Activated naive CD4-positive, alpha-beta T cell (primary cell): ENCODE measurements around the gene JAK1.
"Not testable (repeated sequence)": the region's sequence is repeated elsewhere in the genome, so short reads cannot be mapped to it uniquely, and the experiment has no call there.

Source experiments
- DNase-seq, 4 experiments: peaks; one replicate each; lab custom pipeline; 2025; lab: John Stamatoyannopoulos, UW

Gene JAK1

GRCh38 chr1:64839732-64840405 is 126.5 kb downstream of the JAK1 start:
- no peak for DNase-seq

GRCh38 chr1:64839261-64839660 is 127.1 kb downstream of the JAK1 start:
- DNase-seq, result no peak

- DNase-seq, result no peak
Measured at GRCh38 chr1:64838486-64838885, 127.9 kb downstream of the JAK1 start.

- no peak for DNase-seq
Measured at GRCh38 chr1:64836802-64837201, 129.5 kb downstream of the JAK1 start.

- DNase-seq, result no peak
Measured at GRCh38 chr1:64834734-64835133, 131.6 kb downstream of the JAK1 start.

GRCh38 chr1:64830030-64830651 is 136.2 kb downstream of the JAK1 start:
- DNase-seq, result no peak

- DNase-seq, result no peak
Measured at GRCh38 chr1:64829411-64830029, 136.8 kb downstream of the JAK1 start.

- DNase-seq, result no peak
Measured at GRCh38 chr1:64828829-64829228, 137.5 kb downstream of the JAK1 start.

GRCh38 chr1:64826991-64827390 is 139.4 kb downstream of the JAK1 start:
- DNase-seq, result no peak

GRCh38 chr1:64823691-64824476 is 142.5 kb downstream of the JAK1 start:
- peak in 2 of 4 experiments; percentile 22 to 45 for DNase-seq

GRCh38 chr1:64822621-64823020 is 143.7 kb downstream of the JAK1 start:
- no peak for DNase-seq

- DNase-seq, result not testable (repeated sequence)
Measured at GRCh38 chr1:64820572-64820971, 145.8 kb downstream of the JAK1 start.

- not testable (repeated sequence) for DNase-seq
Measured at GRCh38 chr1:64817364-64817763, 149.0 kb downstream of the JAK1 start.

- no peak for DNase-seq
Measured at GRCh38 chr1:64814427-64814826, 151.9 kb downstream of the JAK1 start.

GRCh38 chr1:64811131-64811530 is 155.2 kb downstream of the JAK1 start:
- DNase-seq, result no peak

- no peak for DNase-seq
Measured at GRCh38 chr1:64810001-64810400, 156.3 kb downstream of the JAK1 start.

GRCh38 chr1:64809309-64809708 is 157.0 kb downstream of the JAK1 start:
- DNase-seq, result no peak

- DNase-seq, result no peak
Measured at GRCh38 chr1:64801851-64802523, 164.4 kb downstream of the JAK1 start.

- DNase-seq, result no peak
Measured at GRCh38 chr1:64798872-64799271, 167.5 kb downstream of the JAK1 start.

GRCh38 chr1:64790832-64791487 is 175.4 kb downstream of the JAK1 start:
- no peak for DNase-seq
